HG03175 (cell line): ENCODE data around the gene CPSF3.

Source experiments
- ATAC-seq: cut with Tn5 transposase; IDR thresholded peaks from one replicate; pipeline ENCODE4 v1.9.1; 2021; ENCODE audit warnings: mild to moderate bottlenecking, moderate library complexity; ENCODE audit not compliant: unreplicated experiment

Gene CPSF3

GRCh38 chr2:9462886-9463697 lies 39.6 kb downstream of the CPSF3 start:
- peak; percentile 25 for ATAC-seq

GRCh38 chr2:9463698-9464034 lies 40.2 kb downstream of the CPSF3 start:
- ATAC-seq = peak; percentile 55

GRCh38 chr2:9465170-9465569 lies 41.7 kb downstream of the CPSF3 start:
- no peak for ATAC-seq

- no peak for ATAC-seq
Observed at GRCh38 chr2:9466147-9466683, 42.8 kb downstream of the CPSF3 start.

- ATAC-seq = no peak
Observed at GRCh38 chr2:9467687-9468086, 44.2 kb downstream of the CPSF3 start.

- ATAC-seq = no peak
Observed at GRCh38 chr2:9471206-9471605, 47.8 kb downstream of the CPSF3 start.

GRCh38 chr2:9472511-9472910 lies 49.1 kb downstream of the CPSF3 start:
- no peak for ATAC-seq

- ATAC-seq = no peak
Observed at GRCh38 chr2:9473308-9473984, 50.0 kb downstream of the CPSF3 start.

GRCh38 chr2:9473985-9474360 lies 50.5 kb downstream of the CPSF3 start:
- ATAC-seq = peak; percentile 38

- peak; percentile 76 for ATAC-seq
Observed at GRCh38 chr2:9474361-9475057, 51.1 kb downstream of the CPSF3 start, which contains the start of gene IAH1. Gene IAH1, plus strand, starts transcription at chr2:9474551. Its CDS starts 16 bp downstream, at chr2:9474567.

- no peak for ATAC-seq
Observed at GRCh38 chr2:9477914-9478313, 54.5 kb downstream of the CPSF3 start.

GRCh38 chr2:9478526-9478925 lies 55.1 kb downstream of the CPSF3 start:
- ATAC-seq = no peak

GRCh38 chr2:9480157-9480556 lies 56.7 kb downstream of the CPSF3 start:
- no peak for ATAC-seq

- no peak for ATAC-seq
Observed at GRCh38 chr2:9483107-9483506, 59.7 kb downstream of the CPSF3 start.

GRCh38 chr2:9484533-9484932 lies 61.1 kb downstream of the CPSF3 start:
- ATAC-seq = no peak

GRCh38 chr2:9488583-9489547 lies 65.4 kb downstream of the CPSF3 start:
- no peak for ATAC-seq

GRCh38 chr2:9490789-9491188 lies 67.3 kb downstream of the CPSF3 start:
- no peak for ATAC-seq

GRCh38 chr2:9492927-9493326 lies 69.5 kb downstream of the CPSF3 start:
- no peak for ATAC-seq

- ATAC-seq = no peak
Observed at GRCh38 chr2:9493478-9493877, 70.0 kb downstream of the CPSF3 start.

GRCh38 chr2:9494081-9494480 lies 70.6 kb downstream of the CPSF3 start:
- ATAC-seq = no peak
